Lung (tissue), 12 donors: ENCODE measurements around the gene CHCT1. TPM values are rescaled to one million over a fixed set of nuclear protein-coding genes. Genes with fewer than 3 reads are reported as not detected.

Source experiments
- ATAC-seq: fragments of 200-7000 bp; cut with Tn5 transposase; one replicate; pipeline ENCODE4 v1.9.1; 2020; ENCODE audit warnings: moderate number of reproducible peaks; ENCODE audit not compliant: insufficient read depth, low FRiP score
- DNase-seq, 3 donors: peaks; one replicate each; pipeline ENCODE4 v3.0.0-alpha.2; 2013 to 2017
- H3K27ac ChIP-seq, 2 donors: one replicate each; pipeline ENCODE4 v1.5.1; 2013; ENCODE audit warnings: mild to moderate bottlenecking in 2 of 2, moderate library complexity in 2 of 2, control low read depth in 1 of 2, inconsistent platforms in 1 of 2, low read depth in 1 of 2, low read length in 1 of 2
- H3K27me3 ChIP-seq, 3 donors: one replicate each; pipeline ENCODE4 v1.5.1; 2013; ENCODE audit warnings: low read length in 2 of 3; ENCODE audit not compliant: control insufficient read depth in 3 of 3, insufficient read depth in 3 of 3
- H3K36me3 ChIP-seq, 4 donors: one replicate each; pipeline ENCODE4 v1.5.1; 2013; ENCODE audit warnings: low read length in 4 of 4, mild to moderate bottlenecking in 1 of 4, moderate library complexity in 1 of 4; ENCODE audit not compliant: control insufficient read depth in 4 of 4, insufficient read depth in 4 of 4
- H3K4me1 ChIP-seq, 5 donors: one replicate each; pipeline ENCODE4 v1.5.1; 2013; ENCODE audit warnings: low read length in 5 of 5, mild to moderate bottlenecking in 2 of 5, moderate library complexity in 1 of 5; ENCODE audit not compliant: control insufficient read depth in 5 of 5, insufficient read depth in 5 of 5
- H3K4me3 ChIP-seq: one replicate; pipeline ENCODE4 v1.5.1; 2013; ENCODE audit warnings: mild to moderate bottlenecking, control low read depth, moderate library complexity
- H3K9ac ChIP-seq, 2 donors: one replicate each; pipeline ENCODE4 v1.5.1; 2013; ENCODE audit warnings: low read length in 2 of 2, control low read depth in 1 of 2; ENCODE audit not compliant: insufficient read depth in 1 of 2
- H3K9me3 ChIP-seq, 4 donors: one replicate each; pipeline ENCODE4 v1.5.1; 2013; ENCODE audit warnings: low read length in 3 of 4, mild to moderate bottlenecking in 1 of 4, moderate library complexity in 1 of 4; ENCODE audit not compliant: control insufficient read depth in 4 of 4, insufficient read depth in 3 of 4
- WGBS, 2 donors: extraction: QIAGEN DNeasy Blood & Tissue Kit; methylation state at CpG; one replicate each; pipeline ENCODE4 v1.1.7; 2013; 5-methylcytosine and 5-hydroxymethylcytosine counted together
- polyA plus RNA-seq, 2 donors: library from polyadenylated mRNA; stranded (reverse); fragments of 200-250 nt; gene quantifications; one replicate each; pipeline ENCODE4 v1.2.1, GENCODE V29; 2013
- total RNA-seq, 2 donors: library from RNA; depleted of rRNA in 1 of 2; stranded (reverse); fragments of >200 nt in 1 of 2; gene quantifications; one replicate each; pipeline ENCODE4 v1.2.1, GENCODE V29; 2014 to 2021
- TF ChIP-seq, protein P1 (sequence below): IDR thresholded peaks from 2 replicates; pipeline ENCODE4 v1.5.1; 2012; ENCODE audit warnings: mild to moderate bottlenecking; ENCODE audit errors: control extremely low read depth, extremely low read depth
- donor health status: control.
- donor health status: control.
- donor health status: Bipolar disorder and iron deficiency.
- donor health status: healthy.
- donor health status: DM: yes; HTN: yes; CAD: no.

CHCT1 gene
- total and polyA plus RNA-seq, 4 donors = 0.10 to 0.12 TPM; not detected in 2

DNA sequence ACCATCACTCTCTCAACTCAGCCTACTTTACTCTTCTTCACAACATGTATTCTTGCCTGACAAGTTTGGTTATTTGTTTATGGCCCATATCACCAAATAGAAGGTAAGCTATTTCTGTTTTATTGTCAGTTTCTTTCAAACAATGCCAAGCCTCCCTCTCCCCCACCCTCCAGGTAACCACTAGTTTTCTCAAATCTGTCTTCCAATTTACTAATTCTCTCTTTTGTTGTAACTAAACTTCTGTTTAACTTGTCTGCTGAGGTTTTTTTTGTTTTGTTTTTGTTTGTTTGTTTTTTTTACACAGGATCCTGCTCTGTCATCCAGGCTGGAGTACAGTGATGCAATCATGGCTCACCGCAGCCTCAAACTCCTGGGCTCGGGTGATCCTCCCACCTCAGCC, 34.9 kb downstream of the CHCT1 start:
- H3K9ac ChIP-seq = no peak overlapping the region
- H3K4me3 ChIP-seq = no peak overlapping the region
- H3K27ac ChIP-seq = no peak overlapping the region
- DNase-seq = no peak
- 98% methylated on average over 2 of the region's 2 CpGs for WGBS, 2 donors
- no peaks in the 10 kb centered on the region for H3K4me1 ChIP-seq
- peaks cover 0 to 1% (median 0%) of the 10 kb centered on the region in 4 donors for H3K9me3 ChIP-seq
- TF ChIP-seq, protein P1, sequence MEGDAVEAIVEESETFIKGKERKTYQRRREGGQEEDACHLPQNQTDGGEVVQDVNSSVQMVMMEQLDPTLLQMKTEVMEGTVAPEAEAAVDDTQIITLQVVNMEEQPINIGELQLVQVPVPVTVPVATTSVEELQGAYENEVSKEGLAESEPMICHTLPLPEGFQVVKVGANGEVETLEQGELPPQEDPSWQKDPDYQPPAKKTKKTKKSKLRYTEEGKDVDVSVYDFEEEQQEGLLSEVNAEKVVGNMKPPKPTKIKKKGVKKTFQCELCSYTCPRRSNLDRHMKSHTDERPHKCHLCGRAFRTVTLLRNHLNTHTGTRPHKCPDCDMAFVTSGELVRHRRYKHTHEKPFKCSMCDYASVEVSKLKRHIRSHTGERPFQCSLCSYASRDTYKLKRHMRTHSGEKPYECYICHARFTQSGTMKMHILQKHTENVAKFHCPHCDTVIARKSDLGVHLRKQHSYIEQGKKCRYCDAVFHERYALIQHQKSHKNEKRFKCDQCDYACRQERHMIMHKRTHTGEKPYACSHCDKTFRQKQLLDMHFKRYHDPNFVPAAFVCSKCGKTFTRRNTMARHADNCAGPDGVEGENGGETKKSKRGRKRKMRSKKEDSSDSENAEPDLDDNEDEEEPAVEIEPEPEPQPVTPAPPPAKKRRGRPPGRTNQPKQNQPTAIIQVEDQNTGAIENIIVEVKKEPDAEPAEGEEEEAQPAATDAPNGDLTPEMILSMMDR = no peak
- no peak for ATAC-seq
- peaks cover 17 to 62% (median 34%) of the 10 kb centered on the region in 4 donors for H3K36me3 ChIP-seq
- no peaks in the 10 kb centered on the region for H3K27me3 ChIP-seq

GRCh38 chr17:60461584-60461983, 39.3 kb downstream of the CHCT1 start:
- H3K4me3 ChIP-seq = no peak overlapping the region
- H3K27me3 ChIP-seq = no peaks in the 10 kb centered on the region
- H3K9ac ChIP-seq = no peak overlapping the region
- H3K4me1 ChIP-seq = no peaks in the 10 kb centered on the region
- no peak overlapping the region for H3K27ac ChIP-seq
- peaks cover 0 to 1% (median 0%) of the 10 kb centered on the region in 4 donors for H3K9me3 ChIP-seq
- TF ChIP-seq, protein P1 = no peak
- 98 to 100% methylated on average over 1 of the region's 1 CpG for WGBS, 2 donors
- no peak for ATAC-seq
- peaks cover 22 to 68% (median 41%) of the 10 kb centered on the region in 4 donors for H3K36me3 ChIP-seq
- no peak for DNase-seq

DNA sequence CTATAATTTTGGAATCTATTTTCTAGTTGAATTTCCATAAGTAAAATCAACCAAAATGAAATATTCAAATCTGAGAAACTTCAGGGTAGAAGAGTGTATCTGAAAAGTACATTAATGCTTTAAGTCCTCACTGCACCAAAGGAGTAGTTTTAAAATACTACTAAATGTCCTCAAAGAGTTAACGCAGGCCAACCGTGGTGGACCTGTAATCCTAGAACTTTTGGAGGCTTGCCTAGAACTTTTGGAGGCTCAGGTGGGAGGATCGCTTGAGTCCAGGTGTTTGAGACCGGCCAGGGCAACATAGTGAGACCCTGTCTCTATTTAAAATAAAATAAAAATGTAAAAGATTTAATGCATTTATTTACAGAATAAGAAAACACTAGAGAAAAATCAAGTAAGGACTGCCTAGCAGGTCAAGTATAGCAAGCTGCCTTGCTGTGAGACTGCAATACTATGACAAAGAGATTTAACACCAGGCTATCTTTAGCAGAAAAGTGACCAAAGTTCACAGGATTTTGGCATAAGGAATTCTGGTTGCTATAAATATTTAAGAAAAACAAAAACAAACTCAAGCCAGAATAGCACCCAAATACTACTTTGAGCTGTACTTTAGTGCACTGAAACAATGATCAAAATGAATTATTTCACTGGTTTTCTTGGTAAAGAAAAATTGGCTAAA, 41.0 kb downstream of the CHCT1 start:
- Histone ChIP-seq H3K9ac (no peak overlapping the region), H3K27ac (no peak overlapping the region), H3K36me3 (peaks cover 20 to 56% (median 29%) of the 10 kb centered on the region in 4 donors), H3K9me3 (no peaks in the 10 kb centered on the region), H3K4me3 (no peak overlapping the region), H3K4me1 (peaks cover 0 to 7% (median 2%) of the 10 kb centered on the region in 5 donors), H3K27me3 (no peaks in the 10 kb centered on the region)
- WGBS, 2 donors = 75 to 84% methylated on average over 4 of the region's 4 CpGs
- TF ChIP-seq, protein P1 = no peak
- no peak for ATAC-seq
- DNase-seq = peak in 2 of 3 donors; percentile 54 to 63

DNA sequence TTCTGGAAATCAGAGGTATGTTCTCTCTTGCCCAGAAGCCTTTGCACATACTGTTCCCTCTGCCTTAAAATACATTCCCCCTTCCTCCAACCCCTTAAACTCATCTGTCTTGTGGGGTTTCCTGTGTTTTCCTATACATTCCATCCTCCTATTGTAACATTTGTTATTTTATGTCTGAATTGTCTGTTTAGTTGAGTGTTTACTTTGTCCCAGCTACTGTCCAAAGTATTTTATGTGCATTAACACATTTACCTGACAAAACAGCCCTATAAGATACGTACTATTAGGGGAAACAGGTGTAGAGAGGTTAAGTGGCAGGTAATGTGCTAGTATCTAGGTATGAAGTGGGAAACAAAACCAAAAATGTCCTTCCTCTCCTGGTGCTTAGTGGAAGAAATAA, 42.1 kb downstream of the CHCT1 start:
- 92 to 98% methylated on average over 1 of the region's 1 CpG for WGBS, 2 donors
- H3K9ac ChIP-seq = no peak overlapping the region
- no peak overlapping the region for H3K27ac ChIP-seq
- H3K36me3 ChIP-seq = peaks cover 20 to 55% (median 30%) of the 10 kb centered on the region in 4 donors
- peaks cover 2 to 12% (median 6%) of the 10 kb centered on the region in 5 donors for H3K4me1 ChIP-seq
- H3K27me3 ChIP-seq = no peaks in the 10 kb centered on the region
- DNase-seq (no peak), ATAC-seq (no peak)
- H3K4me3 ChIP-seq = no peak overlapping the region
- H3K9me3 ChIP-seq = no peaks in the 10 kb centered on the region
- TF ChIP-seq, protein P1 = no peak
